ENCODE data around the gene TNNT1.

The TNNT1 gene

GRCh38 chr19:55178781-55179599 lies 30.0 kb upstream of the TNNT1 start:
- Histone ChIP-seq H3K4me3 (ENCODE audit: low read length) (no peak overlapping the region), H2BK15ac (replicated peaks; ENCODE audit: low read depth) (no peak overlapping the region), H4K5ac (ENCODE audit: low read length) (no peak overlapping the region), H3K79me2 (ENCODE audit: control insufficient read depth, insufficient read depth, low read length) (no peaks in the 10 kb centered on the region), H3K56ac (ENCODE audit: low read length) (no peak overlapping the region), H3K27ac (ENCODE audit: low read depth, low read length) (no peak overlapping the region), H3K23ac (ENCODE audit: low read length) (no peak overlapping the region), H2AK5ac (ENCODE audit: low read length) (no peak overlapping the region), H3K79me1 (ENCODE audit: low read length) (no peaks in the 10 kb centered on the region), H3K4ac (ENCODE audit: low read depth, low read length) (no peak overlapping the region), H3K4me2 (ENCODE audit: low read length) (peak overlapping the region; percentile 77), H2BK120ac (ENCODE audit: low read depth, low read length) (no peak overlapping the region), H4K8ac (ENCODE audit: low read depth, low read length) (no peak overlapping the region), H2BK5ac (ENCODE audit: low read length) (no peak overlapping the region), H3K9ac (ENCODE audit: low read length) (no peak overlapping the region), H3K18ac (ENCODE audit: low read length) (no peak overlapping the region), H3K4me1 (ENCODE audit: control insufficient read depth, low read depth, low read length) (no peaks in the 10 kb centered on the region), H3K36me3 (ENCODE audit: control insufficient read depth, insufficient read depth, low read length) (no peaks in the 10 kb centered on the region), H3K27me3 (ENCODE audit: insufficient read depth, low read length, poor library complexity) (no peaks in the 10 kb centered on the region)
- DNase-seq: peak; percentile 95
- no CpG with 5 or more reads among the region's 61 CpGs for WGBS (ENCODE audit: extremely low coverage, insufficient coverage, low lambda C conversion rate)

GRCh38 chr19:55176076-55176475 lies 27.1 kb upstream of the TNNT1 start:
- no peak overlapping the region for H2AK5ac ChIP-seq (ENCODE audit: low read length)
- no peaks in the 10 kb centered on the region for H3K4me1 ChIP-seq (ENCODE audit: control insufficient read depth, low read depth, low read length)
- H2BK120ac ChIP-seq (ENCODE audit: low read depth, low read length): no peak overlapping the region
- no peak overlapping the region for H3K4ac ChIP-seq (ENCODE audit: low read depth, low read length)
- no peak overlapping the region for H3K9ac ChIP-seq (ENCODE audit: low read length)
- H3K79me2 ChIP-seq (ENCODE audit: control insufficient read depth, insufficient read depth, low read length): no peaks in the 10 kb centered on the region
- H3K27ac ChIP-seq (ENCODE audit: low read depth, low read length): no peak overlapping the region
- no peak overlapping the region for H4K5ac ChIP-seq (ENCODE audit: low read length)
- H2BK5ac ChIP-seq (ENCODE audit: low read length): no peak overlapping the region
- no peak overlapping the region for H3K4me2 ChIP-seq (ENCODE audit: low read length)
- no peak overlapping the region for H3K4me3 ChIP-seq (ENCODE audit: low read length)
- H3K79me1 ChIP-seq (ENCODE audit: low read length): no peaks in the 10 kb centered on the region
- no CpG with 5 or more reads among the region's 2 CpGs for WGBS (ENCODE audit: extremely low coverage, insufficient coverage, low lambda C conversion rate)
- H3K18ac ChIP-seq (ENCODE audit: low read length): no peak overlapping the region
- H3K56ac ChIP-seq (ENCODE audit: low read length): no peak overlapping the region
- no peak overlapping the region for H2BK15ac ChIP-seq (replicated peaks; ENCODE audit: low read depth)
- no peak overlapping the region for H4K8ac ChIP-seq (ENCODE audit: low read depth, low read length)
- no peaks in the 10 kb centered on the region for H3K36me3 ChIP-seq (ENCODE audit: control insufficient read depth, insufficient read depth, low read length)
- DNase-seq: no peak
- no peak overlapping the region for H3K23ac ChIP-seq (ENCODE audit: low read length)
- H3K27me3 ChIP-seq (ENCODE audit: insufficient read depth, low read length, poor library complexity): peaks cover 6% of the 10 kb centered on the region

- Histone ChIP-seq H3K23ac (ENCODE audit: low read length) (no peak overlapping the region), H2BK5ac (ENCODE audit: low read length) (no peak overlapping the region), H2AK5ac (ENCODE audit: low read length) (no peak overlapping the region), H3K4me3 (ENCODE audit: low read length) (no peak overlapping the region), H4K8ac (ENCODE audit: low read depth, low read length) (no peak overlapping the region), H2BK120ac (ENCODE audit: low read depth, low read length) (no peak overlapping the region), H2BK15ac (replicated peaks; ENCODE audit: low read depth) (no peak overlapping the region), H3K4me1 (ENCODE audit: control insufficient read depth, low read depth, low read length) (no peaks in the 10 kb centered on the region), H3K56ac (ENCODE audit: low read length) (no peak overlapping the region), H3K18ac (ENCODE audit: low read length) (no peak overlapping the region), H3K36me3 (ENCODE audit: control insufficient read depth, insufficient read depth, low read length) (no peaks in the 10 kb centered on the region), H3K4me2 (ENCODE audit: low read length) (no peak overlapping the region), H3K9ac (ENCODE audit: low read length) (no peak overlapping the region), H3K27me3 (ENCODE audit: insufficient read depth, low read length, poor library complexity) (peaks cover 6% of the 10 kb centered on the region), H3K27ac (ENCODE audit: low read depth, low read length) (no peak overlapping the region), H3K79me1 (ENCODE audit: low read length) (no peaks in the 10 kb centered on the region), H3K79me2 (ENCODE audit: control insufficient read depth, insufficient read depth, low read length) (no peaks in the 10 kb centered on the region), H3K4ac (ENCODE audit: low read depth, low read length) (no peak overlapping the region), H4K5ac (ENCODE audit: low read length) (no peak overlapping the region)
- WGBS (ENCODE audit: extremely low coverage, insufficient coverage, low lambda C conversion rate): no CpG with 5 or more reads among the region's 43 CpGs
- DNase-seq: no peak
Observed at GRCh38 chr19:55175117-55175867, 26.3 kb upstream of the TNNT1 start.

GRCh38 chr19:55174425-55175116 lies 25.6 kb upstream of the TNNT1 start:
- H3K4me3 ChIP-seq (ENCODE audit: low read length): no peak overlapping the region
- H3K79me1 ChIP-seq (ENCODE audit: low read length): no peaks in the 10 kb centered on the region
- no peak overlapping the region for H3K18ac ChIP-seq (ENCODE audit: low read length)
- no peak overlapping the region for H2BK15ac ChIP-seq (replicated peaks; ENCODE audit: low read depth)
- no peak overlapping the region for H3K56ac ChIP-seq (ENCODE audit: low read length)
- no peak for DNase-seq
- no peak overlapping the region for H4K5ac ChIP-seq (ENCODE audit: low read length)
- no peak overlapping the region for H3K27ac ChIP-seq (ENCODE audit: low read depth, low read length)
- no peaks in the 10 kb centered on the region for H3K4me1 ChIP-seq (ENCODE audit: control insufficient read depth, low read depth, low read length)
- H3K4me2 ChIP-seq (ENCODE audit: low read length): no peak overlapping the region
- H3K4ac ChIP-seq (ENCODE audit: low read depth, low read length): no peak overlapping the region
- H3K9ac ChIP-seq (ENCODE audit: low read length): no peak overlapping the region
- H4K8ac ChIP-seq (ENCODE audit: low read depth, low read length): no peak overlapping the region
- no CpG with 5 or more reads among the region's 21 CpGs for whole genome bisulfite sequencing (ENCODE audit: extremely low coverage, insufficient coverage, low lambda C conversion rate)
- H3K36me3 ChIP-seq (ENCODE audit: control insufficient read depth, insufficient read depth, low read length): no peaks in the 10 kb centered on the region
- no peak overlapping the region for H3K23ac ChIP-seq (ENCODE audit: low read length)
- peaks cover 6% of the 10 kb centered on the region for H3K27me3 ChIP-seq (ENCODE audit: insufficient read depth, low read length, poor library complexity)
- no peaks in the 10 kb centered on the region for H3K79me2 ChIP-seq (ENCODE audit: control insufficient read depth, insufficient read depth, low read length)
- no peak overlapping the region for H2BK5ac ChIP-seq (ENCODE audit: low read length)
- no peak overlapping the region for H2AK5ac ChIP-seq (ENCODE audit: low read length)
- H2BK120ac ChIP-seq (ENCODE audit: low read depth, low read length): no peak overlapping the region

- H4K8ac ChIP-seq (ENCODE audit: low read depth, low read length): no peak overlapping the region
- H3K4ac ChIP-seq (ENCODE audit: low read depth, low read length): peak overlapping the region; percentile 25
- H3K56ac ChIP-seq (ENCODE audit: low read length): peak overlapping the region; percentile 90
- peak overlapping the region; percentile 9 for H3K18ac ChIP-seq (ENCODE audit: low read length)
- H3K23ac ChIP-seq (ENCODE audit: low read length): no peak overlapping the region
- peaks cover 6% of the 10 kb centered on the region for H3K27me3 ChIP-seq (ENCODE audit: insufficient read depth, low read length, poor library complexity)
- H2BK5ac ChIP-seq (ENCODE audit: low read length): no peak overlapping the region
- no peaks in the 10 kb centered on the region for H3K79me1 ChIP-seq (ENCODE audit: low read length)
- no peaks in the 10 kb centered on the region for H3K36me3 ChIP-seq (ENCODE audit: control insufficient read depth, insufficient read depth, low read length)
- H3K79me2 ChIP-seq (ENCODE audit: control insufficient read depth, insufficient read depth, low read length): no peaks in the 10 kb centered on the region
- H2AK5ac ChIP-seq (ENCODE audit: low read length): no peak overlapping the region
- no peak overlapping the region for H4K5ac ChIP-seq (ENCODE audit: low read length)
- DNase-seq: peak; percentile 89
- peak overlapping the region; percentile 42 for H3K4me3 ChIP-seq (ENCODE audit: low read length)
- H2BK120ac ChIP-seq (ENCODE audit: low read depth, low read length): no peak overlapping the region
- no peak overlapping the region for H2BK15ac ChIP-seq (replicated peaks; ENCODE audit: low read depth)
- no CpG with 5 or more reads among the region's 37 CpGs for WGBS (ENCODE audit: extremely low coverage, insufficient coverage, low lambda C conversion rate)
- H3K4me1 ChIP-seq (ENCODE audit: control insufficient read depth, low read depth, low read length): no peaks in the 10 kb centered on the region
- peak overlapping the region; percentile 91 for H3K4me2 ChIP-seq (ENCODE audit: low read length)
- no peak overlapping the region for H3K27ac ChIP-seq (ENCODE audit: low read depth, low read length)
- H3K9ac ChIP-seq (ENCODE audit: low read length): peak overlapping the region; percentile 61
Observed at GRCh38 chr19:55173714-55174409, 24.9 kb upstream of the TNNT1 start.

Measured in mesendoderm (in vitro differentiated cells).